Measurements from ENCODE around the gene S100A11. TPM values are rescaled to one million over a fixed set of nuclear protein-coding genes. Genes with fewer than 3 reads are reported as not detected.
A peak's percentile ranks its signal among the peaks of the same experiment; 100 is the strongest.

The S100A11 gene
- total RNA-seq, 1 donor from 2014 or later = 826 TPM

DNA sequence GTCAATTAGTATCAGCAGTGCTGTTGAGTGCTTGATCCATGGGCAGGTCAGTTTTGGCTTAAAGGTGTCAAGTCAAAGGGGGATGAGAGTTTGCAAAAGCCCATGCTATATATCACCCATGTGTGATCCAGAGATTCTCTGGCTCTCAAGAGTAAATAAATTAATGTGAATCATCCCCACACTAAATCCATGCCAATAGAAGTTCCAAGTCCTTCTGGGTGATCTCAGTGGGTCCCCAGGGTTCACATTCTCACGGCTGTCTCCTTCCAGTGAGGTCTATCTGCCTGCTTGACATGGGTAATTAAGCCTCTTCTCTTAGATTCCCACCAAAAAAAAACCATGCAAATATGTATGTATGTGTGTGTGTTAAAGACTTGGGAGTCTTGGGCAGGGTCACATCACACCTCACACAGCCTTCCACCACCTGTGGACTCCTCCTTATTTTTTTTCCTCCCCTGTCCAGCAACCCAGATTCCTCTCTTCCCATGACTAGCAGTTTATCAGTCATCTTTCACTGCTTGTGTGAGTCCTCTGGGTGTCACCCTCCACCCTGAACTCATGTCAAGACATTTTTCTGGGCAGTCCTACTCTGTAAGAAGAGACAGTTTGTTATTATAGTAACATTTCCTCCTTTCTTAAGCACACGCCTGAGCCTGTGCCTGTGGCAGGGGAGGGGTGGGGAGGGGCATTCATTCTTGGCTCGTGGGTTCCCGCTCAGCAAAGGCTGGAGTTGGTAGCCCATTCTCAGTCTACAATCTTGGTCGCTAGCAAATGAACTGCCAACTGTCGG lies 14.3 kb upstream of the S100A11 start:
- Histone ChIP-seq H3K36me3 (ENCODE audit: control insufficient read depth, insufficient read depth, low read length) (no peaks in the 10 kb centered on the region), H3K27me3 (ENCODE audit: control insufficient read depth, insufficient read depth, low read length) (peaks cover 13% of the 10 kb centered on the region), H3K4me3 (ENCODE audit: low read depth, low read length) (no peak overlapping the region)
- TF ChIP-seq, protein P1, sequence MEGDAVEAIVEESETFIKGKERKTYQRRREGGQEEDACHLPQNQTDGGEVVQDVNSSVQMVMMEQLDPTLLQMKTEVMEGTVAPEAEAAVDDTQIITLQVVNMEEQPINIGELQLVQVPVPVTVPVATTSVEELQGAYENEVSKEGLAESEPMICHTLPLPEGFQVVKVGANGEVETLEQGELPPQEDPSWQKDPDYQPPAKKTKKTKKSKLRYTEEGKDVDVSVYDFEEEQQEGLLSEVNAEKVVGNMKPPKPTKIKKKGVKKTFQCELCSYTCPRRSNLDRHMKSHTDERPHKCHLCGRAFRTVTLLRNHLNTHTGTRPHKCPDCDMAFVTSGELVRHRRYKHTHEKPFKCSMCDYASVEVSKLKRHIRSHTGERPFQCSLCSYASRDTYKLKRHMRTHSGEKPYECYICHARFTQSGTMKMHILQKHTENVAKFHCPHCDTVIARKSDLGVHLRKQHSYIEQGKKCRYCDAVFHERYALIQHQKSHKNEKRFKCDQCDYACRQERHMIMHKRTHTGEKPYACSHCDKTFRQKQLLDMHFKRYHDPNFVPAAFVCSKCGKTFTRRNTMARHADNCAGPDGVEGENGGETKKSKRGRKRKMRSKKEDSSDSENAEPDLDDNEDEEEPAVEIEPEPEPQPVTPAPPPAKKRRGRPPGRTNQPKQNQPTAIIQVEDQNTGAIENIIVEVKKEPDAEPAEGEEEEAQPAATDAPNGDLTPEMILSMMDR (IDR thresholded peaks at IDR 0.05; ENCODE audit: insufficient read depth, low read length, poor library complexity, severe bottlenecking) = no peak
- no peak for DNase-seq (ENCODE audit: low read depth)

DNA sequence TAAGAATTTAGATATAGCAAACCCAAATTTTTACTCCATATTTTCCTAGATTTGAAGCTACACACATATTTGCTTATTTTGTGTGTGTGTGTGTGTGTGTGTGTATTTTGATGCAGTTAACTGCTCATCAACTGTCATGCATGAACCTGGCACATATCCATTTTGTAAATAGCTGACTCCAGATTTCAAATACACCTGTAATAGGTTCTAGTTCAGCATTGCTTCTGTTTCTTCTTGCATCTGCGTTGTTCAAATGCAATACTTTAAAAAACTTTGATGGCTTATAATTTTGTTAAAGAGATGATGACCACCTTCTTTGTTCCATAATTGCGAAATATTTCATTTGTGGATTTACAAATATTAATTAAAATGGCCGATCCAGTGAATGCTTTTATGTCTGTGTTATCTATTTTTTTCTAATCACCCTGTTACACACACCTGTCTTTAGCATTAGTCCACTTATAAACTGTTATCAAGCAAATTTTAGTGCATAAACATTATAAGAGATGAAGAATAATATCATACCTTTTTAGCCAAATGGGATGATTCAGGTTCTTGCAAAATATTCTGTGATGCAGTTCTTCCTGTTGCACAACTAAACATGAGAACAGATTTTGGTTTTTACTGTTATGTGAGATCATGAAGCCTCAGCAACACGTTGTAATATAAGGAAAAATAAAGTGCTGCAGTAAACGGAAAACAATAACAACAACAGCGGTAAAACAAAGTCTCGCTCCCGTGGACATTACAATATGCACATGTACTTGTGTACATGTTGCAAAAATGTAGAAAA lies 12.7 kb upstream of the S100A11 start:
- H3K27me3 ChIP-seq (ENCODE audit: control insufficient read depth, insufficient read depth, low read length) = peaks cover 9% of the 10 kb centered on the region
- H3K4me3 ChIP-seq (ENCODE audit: low read depth, low read length) = no peak overlapping the region
- TF ChIP-seq, protein P1 (IDR thresholded peaks at IDR 0.05; ENCODE audit: insufficient read depth, low read length, poor library complexity, severe bottlenecking) = no peak
- no peaks in the 10 kb centered on the region for H3K36me3 ChIP-seq (ENCODE audit: control insufficient read depth, insufficient read depth, low read length)
- DNase-seq (ENCODE audit: low read depth) = no peak

DNA sequence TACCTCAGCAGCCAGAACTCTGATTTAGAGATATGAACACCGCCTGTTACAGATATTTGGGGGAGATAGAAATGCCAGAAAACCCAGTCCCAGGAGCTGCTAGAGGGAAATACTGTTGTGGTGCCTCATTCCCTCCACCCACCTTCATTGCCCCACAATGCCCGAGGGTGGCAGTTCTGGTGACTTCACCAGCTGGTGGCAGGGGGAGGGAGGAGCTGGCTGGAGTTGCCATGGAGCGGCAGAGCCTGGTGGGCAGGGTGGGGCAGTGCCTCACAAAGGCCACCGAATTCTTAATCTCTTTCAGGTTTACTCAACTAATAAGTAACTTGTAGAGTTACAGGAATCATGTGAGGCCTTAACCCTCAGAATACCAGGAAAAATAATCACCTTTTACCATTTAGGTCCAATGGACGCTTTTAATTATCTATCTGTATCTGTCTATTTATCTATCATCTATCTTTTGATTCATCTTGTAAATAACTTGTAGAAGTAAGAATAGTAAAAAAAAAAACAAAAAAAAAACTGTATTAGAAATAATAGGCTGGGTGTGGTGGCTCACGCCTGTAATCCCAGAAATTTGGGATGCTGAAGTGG lies 11.7 kb upstream of the S100A11 start:
- peak; percentile 81 for DNase-seq (ENCODE audit: low read depth)
- Histone ChIP-seq H3K27me3 (ENCODE audit: control insufficient read depth, insufficient read depth, low read length) (peaks cover 6% of the 10 kb centered on the region), H3K4me3 (ENCODE audit: low read depth, low read length) (no peak overlapping the region), H3K36me3 (ENCODE audit: control insufficient read depth, insufficient read depth, low read length) (no peaks in the 10 kb centered on the region)
- TF ChIP-seq, protein P1 (IDR thresholded peaks at IDR 0.05; ENCODE audit: insufficient read depth, low read length, poor library complexity, severe bottlenecking) = no peak

DNA sequence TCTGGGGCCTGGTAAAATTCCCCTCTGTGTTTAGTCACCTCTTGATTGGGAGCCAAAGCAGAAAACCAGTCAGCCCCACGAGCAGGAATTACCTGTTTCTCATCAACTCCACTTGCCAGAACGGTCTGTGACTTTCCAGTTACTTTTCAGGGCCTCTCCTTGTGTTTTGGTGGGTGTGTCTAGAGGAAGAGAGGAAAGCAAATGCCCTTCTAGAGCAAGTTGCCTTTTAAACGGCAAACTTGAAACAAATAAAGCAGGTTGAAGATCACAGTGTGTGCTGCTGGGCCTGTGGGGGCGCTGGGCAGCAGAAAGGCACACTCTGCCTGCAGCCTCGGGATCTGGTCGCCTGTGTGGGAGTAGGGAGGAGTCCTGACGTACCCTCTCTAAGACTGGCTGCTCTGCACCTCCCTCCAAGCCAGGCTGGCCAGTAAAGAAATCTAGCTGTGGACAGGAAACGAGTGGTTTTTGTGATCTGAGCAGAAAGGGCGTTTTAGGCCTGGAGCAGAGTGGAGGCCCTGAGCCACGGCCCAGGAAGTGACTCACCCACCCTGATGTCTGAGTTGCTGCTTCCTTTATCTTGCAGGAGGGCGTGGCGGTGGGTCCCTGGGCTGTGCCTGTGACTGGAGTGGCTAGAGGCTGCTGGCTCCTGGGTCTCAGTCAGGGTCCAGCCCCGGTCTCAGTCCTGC lies 11.1 kb upstream of the S100A11 start:
- H3K4me3 ChIP-seq (ENCODE audit: low read depth, low read length) = peak overlapping the region; percentile 31
- no peaks in the 10 kb centered on the region for H3K36me3 ChIP-seq (ENCODE audit: control insufficient read depth, insufficient read depth, low read length)
- DNase-seq (ENCODE audit: low read depth) = peak; percentile 98
- H3K27me3 ChIP-seq (ENCODE audit: control insufficient read depth, insufficient read depth, low read length) = peaks cover 1% of the 10 kb centered on the region
- TF ChIP-seq, protein P1 (IDR thresholded peaks at IDR 0.05; ENCODE audit: insufficient read depth, low read length, poor library complexity, severe bottlenecking) = peak; percentile 67

DNA sequence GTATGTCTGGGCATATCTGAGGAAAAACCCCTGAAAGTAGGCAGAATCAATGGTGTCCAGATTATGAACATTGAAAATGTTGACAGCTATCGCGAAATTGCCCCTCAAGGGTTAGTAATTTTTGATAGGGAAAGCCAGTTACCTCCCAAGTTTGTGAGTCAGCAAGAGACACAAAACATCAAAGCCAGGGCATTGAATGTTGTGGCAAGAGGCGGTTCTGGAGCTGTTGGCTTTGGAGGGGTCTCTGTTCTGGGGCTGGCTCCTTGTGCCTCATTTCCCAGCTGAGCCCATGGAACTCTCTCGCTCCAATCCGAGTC lies 10.6 kb upstream of the S100A11 start:
- DNase-seq (ENCODE audit: low read depth) = no peak
- TF ChIP-seq, protein P1 (IDR thresholded peaks at IDR 0.05; ENCODE audit: insufficient read depth, low read length, poor library complexity, severe bottlenecking) = no peak
- Histone ChIP-seq H3K36me3 (ENCODE audit: control insufficient read depth, insufficient read depth, low read length) (no peaks in the 10 kb centered on the region), H3K27me3 (ENCODE audit: control insufficient read depth, insufficient read depth, low read length) (no peaks in the 10 kb centered on the region), H3K4me3 (ENCODE audit: low read depth, low read length) (peak overlapping the region; percentile 31)
